Measurements from ENCODE around the gene PTH2.
"Not testable (repeated sequence)": the region's sequence is repeated elsewhere in the genome, so short reads cannot be mapped to it uniquely, and the experiment has no call there.

PTH2 gene

GRCh38 chr19:49390131-49390928 lies 32.9 kb downstream of the PTH2 start:
- DNase-seq (ENCODE audit: low read depth in 2 of 2, low spot score in 1 of 2): no peak

DNA sequence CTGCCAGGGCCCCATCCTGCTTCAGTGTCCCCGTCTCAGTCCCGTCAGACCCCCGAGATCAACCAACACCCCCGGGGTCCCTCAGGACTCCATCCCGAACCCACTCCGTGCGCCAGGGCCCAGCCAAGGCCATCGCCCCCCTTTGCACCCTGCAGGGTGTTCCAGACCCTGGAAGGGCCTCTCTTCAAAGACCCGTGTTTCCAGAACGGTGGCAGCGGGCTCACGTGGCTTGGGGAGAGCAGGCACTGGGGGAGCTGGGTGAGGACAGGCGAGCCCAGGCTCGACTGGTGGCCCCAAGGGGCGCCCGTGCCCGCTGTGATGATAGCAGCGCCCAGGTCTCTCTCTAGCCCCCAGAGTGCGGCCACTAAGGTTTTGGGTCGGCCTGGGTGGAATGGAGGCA lies 33.8 kb downstream of the PTH2 start:
- no peak for DNase-seq (ENCODE audit: low read depth in 2 of 2, low spot score in 1 of 2)

DNA sequence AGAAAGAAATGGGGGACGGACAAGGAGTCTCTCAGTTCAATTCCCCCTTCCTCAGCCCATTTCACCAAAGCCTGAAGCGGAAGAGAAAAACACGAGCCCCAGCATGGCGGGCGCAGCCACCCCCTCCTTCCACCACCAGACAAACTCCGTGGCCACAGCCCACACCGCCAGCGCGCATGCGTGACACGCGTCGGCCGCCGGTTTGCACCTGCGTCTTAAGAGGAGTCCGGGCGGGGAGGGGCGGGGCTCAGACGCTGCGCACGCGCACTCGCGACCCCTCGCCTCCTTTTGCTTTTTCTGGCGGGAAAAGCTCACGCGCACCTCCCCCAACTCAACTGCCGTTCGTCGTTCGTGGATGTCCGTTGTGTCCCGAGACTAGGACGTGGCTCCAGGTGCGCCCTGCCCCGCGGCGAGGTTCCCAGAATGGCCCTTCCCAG lies 35.3 kb downstream of the PTH2 start, which contains the start of gene KASH5:
Gene KASH5, plus strand, starts transcription at position 314 of the 437 bp plus-strand sequence. CDS start 2,635 bp downstream, outside the sequence.
- peak; percentile 72 to 76 for DNase-seq (ENCODE audit: low read depth in 2 of 2, low spot score in 1 of 2)

DNA sequence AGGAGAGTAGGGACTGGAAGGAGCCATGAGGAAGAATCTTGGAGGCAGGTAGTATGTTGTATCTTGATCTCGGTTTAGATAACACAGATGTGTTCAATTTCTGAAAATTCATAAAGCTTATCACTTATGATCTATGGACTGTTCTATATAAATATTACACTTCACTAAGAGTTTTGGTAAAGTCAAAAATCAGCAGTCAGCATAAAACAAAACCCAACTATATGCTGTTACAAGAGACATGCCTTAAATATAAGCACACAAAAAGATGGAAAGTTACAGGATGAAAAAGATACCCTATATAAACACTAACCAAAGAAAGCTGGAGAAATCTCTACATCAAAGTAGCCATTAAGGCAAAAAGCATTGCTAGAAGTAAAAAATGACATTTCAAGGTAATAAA lies 39.6 kb downstream of the PTH2 start:
- DNase-seq (ENCODE audit: low read depth in 2 of 2, low spot score in 1 of 2): no peak

DNA sequence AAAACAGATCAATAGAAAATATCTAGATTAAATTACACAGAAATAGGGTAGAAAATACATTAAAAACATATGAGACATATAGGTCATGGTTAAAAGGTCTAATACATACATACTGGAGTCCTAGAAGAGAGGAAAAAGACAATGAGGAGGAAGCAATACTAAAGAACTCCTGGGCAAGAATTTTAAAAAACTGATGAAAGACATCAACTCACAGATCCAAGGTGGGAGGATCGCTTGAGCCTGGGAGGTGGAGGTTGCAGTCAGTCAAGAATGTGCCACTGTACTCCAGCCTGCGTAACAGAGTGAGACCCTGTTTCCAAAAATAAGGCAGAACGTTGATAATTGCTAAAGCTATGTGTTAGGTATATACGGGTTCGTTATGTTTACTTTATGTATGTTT lies 40.6 kb downstream of the PTH2 start:
- no peak for DNase-seq (ENCODE audit: low read depth in 2 of 2, low spot score in 1 of 2)

- DNase-seq (ENCODE audit: low read depth in 2 of 2, low spot score in 1 of 2): no peak
These were observed 42.9 kb downstream of the PTH2 start for GRCh38 chr19:49380391-49380790.

- no peak for DNase-seq (ENCODE audit: low read depth in 2 of 2, low spot score in 1 of 2)
These were observed 44.7 kb downstream of the PTH2 start for GRCh38 chr19:49378512-49378911.

DNA sequence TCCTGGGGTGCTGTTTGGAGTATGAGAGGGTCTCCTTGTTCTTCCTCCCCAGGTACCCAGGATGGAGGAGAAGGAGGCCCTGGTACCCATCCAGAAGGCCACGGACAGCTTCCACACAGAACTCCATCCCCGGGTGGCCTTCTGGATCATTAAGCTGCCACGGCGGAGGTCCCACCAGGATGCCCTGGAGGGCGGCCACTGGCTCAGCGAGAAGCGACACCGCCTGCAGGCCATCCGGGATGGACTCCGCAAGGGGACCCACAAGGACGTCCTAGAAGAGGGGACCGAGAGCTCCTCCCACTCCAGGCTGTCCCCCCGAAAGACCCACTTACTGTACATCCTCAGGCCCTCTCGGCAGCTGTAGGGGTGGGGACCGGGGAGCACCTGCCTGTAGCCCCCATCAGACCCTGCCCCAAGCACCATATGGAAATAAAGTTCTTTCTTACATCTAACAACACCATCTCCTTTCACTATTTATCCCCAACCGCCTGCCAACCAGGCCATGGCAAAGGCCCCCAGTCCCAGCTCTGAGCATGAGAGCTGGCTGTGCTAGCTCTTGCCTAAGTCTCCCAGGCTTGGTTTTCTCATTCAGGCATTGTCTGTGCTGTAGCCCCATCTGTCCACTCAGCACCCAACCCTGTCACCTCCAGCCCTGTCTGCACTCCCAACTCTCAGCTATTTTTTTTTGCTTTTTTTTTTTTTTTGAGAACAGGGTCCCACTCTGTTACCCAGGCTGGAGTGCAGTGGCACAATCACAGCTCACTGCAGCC lies 48.4 kb downstream of the PTH2 start:
- DNase-seq (ENCODE audit: low read depth in 2 of 2, low spot score in 1 of 2): no peak

DNA sequence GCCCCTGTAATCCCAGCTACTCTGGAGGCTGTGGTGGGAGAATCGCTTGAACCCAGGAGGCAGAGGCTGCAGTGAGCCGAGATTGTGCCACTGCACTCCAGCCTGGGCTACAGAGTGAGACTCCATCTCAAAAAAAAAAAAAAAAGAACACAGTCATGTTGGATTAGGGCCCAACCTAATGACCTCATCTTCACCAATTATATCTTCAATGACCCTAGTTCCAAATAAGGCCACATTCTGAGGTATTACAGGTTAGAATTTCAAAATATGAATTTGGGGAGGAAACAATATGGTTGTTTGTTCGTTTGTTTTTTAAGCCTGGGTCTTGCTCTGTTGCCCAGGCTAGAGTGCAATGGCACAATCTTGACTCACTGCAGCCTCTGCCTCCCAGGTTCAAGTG lies 50.1 kb downstream of the PTH2 start:
- DNase-seq (ENCODE audit: low read depth in 2 of 2, low spot score in 1 of 2): not testable (repeated sequence)

All from stimulated activated CD8-positive, alpha-beta memory T cell treated with anti-CD3 and anti-CD28 coated beads, Interleukin-4, amount 100 ng/mL, for 4 hours (primary cell).